Measurements from ENCODE around the gene SRRM3.
"Not testable (repeated sequence)": the region's sequence is repeated elsewhere in the genome, so short reads cannot be mapped to it uniquely, and the experiment has no call there.

Gene SRRM3

DNA sequence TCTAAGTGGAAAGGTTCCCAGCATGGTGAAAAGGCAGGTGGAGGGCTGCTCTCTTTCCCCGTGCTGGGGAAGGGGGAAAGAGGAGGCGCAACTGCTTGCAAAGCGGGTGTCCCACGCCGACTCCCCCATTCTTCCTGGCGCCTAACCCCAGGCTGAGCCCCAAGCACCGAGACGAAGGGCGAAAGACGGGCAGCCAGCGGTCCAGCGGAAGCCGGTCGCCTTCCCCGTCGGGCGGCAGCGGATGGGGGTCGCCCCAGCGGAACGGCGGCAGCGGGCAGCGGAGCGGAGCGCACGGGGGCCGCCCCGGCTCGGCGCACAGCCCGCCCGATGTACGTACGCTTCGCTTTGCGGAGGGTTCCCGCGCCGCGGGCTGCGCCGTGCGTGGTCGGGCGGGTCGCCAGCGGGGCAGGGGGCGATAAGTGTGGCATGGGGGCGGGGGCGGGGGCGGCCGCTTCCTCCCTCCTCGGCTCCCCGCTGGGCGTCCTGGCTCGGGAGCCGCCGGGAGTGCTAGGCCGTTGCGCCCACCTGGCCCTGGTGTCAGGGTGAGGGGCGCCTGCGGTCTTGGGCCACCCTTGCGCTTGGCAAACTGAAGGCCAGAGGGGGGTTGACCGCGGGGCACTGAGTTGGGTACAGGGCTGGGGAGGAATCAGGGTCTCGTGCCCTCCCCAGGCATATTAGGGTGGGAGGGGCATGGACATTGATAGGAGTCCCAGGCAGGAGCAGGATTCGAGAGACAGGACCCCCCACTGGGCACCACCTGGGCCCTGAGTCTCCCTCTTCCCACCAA, 65.6 kb downstream of the SRRM3 start:
- no peak for DNase-seq

DNA sequence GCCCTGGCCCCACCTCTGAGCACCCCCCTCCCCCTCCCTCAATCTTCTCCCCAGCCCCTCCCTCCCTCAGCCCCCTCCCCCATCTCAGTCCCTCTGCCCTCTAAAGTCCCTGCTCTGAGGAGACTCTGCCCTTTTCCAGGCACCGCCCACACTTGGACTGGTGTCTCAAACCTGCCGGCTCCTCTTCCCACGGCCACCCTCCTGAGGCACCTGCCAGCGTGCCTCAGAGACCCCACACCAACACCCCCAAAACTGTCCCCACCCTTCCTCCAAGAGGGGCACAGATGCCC, 66.1 kb downstream of the SRRM3 start:
- no peak for DNase-seq

DNA sequence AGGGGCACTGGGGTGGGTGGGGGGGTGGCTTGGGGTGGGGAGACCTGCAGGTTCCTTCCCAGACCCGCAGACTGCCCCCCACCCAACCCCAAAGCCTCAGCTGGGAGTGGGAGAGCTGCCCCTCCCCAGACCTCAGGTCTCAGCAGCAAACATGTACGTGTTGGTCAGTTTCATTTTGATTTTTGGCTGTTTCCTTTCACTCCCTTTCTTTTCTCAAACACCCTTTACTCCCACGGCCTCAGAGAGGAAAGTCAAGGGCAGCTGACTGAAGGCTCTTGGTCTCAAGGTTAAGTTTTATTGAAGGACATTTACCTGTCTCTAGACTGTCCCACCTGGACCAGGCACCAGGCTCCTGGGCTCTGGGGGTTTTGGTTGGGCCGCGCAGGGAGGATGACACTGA, 66.7 kb downstream of the SRRM3 start:
- DNase-seq: no peak

DNA sequence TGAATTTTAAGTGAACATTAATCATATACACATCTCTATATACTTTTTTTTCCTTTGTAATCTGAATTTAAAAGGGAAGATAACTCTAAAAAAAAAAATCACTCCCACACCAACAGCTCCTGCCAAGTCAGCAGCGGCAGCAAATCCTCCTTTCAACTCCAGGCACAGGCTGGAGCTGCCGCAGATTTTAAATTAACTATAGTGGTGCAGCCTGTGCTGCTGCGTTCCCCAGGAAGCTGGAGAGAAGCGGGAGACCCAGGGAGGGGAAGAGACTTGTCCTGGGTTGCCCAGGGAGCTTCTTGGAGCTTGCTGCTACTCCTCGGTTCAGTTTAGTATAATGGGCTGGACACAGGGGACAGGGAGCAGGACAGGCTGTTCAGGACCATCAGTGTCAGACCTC, 68.2 kb downstream of the SRRM3 start:
- no peak for DNase-seq

DNA sequence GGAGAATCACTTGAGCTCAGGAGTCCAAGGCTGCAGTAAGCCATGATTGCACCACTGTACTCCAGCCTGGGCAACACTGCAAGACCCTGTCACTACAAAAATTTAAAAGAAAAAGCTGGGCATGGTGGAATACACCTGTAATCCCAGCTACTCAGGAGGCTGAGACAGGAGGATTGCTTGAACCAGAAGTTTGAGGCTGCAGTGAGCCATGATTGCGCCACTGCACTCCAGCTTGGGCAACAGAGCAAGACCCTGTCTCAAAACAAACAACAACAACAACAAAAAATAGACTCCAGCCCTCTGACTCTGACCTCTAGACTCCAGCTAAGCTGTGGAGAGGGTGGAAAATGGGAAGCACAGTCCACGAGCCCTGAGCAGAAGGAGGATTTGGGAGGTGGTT, 69.7 kb downstream of the SRRM3 start:
- DNase-seq: not testable (repeated sequence)

DNA sequence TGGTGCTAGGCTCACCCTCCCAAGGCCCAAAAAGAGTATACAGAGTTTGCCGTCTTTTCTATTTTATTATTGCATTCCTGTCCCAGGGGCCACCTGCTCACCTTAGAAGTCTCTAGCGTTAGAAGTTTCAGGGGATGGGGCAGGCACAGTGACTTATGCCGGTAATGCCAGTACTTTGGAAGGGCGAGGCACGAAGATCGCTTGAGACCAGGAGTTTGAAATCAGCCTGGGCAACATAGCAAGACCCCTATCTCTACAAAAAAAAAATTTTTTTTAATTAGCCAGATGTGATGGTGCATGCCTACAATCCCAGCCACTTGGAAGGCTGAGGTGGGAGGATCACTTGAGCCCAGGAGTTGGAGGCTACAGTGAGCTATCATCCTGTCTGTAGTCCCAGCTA, 70.4 kb downstream of the SRRM3 start:
- no peak for DNase-seq

DNA sequence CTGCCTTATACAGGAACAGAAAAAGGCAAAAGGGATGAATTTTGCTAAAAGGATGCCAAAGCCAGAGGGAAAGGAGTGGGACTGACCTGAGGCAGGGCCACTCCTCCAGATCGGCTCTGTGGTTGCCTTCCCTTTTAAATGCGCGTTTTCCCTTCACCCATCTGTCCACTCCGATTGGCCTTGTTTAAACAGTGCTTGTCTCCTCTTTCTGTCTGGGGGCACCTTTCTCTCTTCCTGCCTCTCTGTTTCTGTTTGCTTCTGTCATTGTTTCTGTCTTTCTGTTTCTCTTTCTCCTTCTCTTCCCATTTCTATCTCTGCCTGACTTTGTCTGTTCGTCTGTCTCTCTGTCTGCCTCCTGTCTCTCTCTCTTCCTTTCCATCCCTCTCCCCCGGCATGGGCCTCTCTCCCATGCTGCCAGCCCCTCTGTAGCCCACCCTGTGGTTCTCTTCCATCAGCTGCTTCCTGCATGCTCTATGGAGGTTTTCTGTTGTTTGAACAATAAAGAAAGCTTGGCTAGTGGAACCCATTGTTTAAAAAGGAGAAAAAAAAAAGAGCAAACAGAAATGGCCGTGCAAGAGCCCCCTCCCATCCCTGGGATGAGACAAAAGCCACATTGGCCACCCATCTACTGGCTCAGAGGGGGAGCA, 71.3 kb downstream of the SRRM3 start:
- DNase-seq: no peak

DNA sequence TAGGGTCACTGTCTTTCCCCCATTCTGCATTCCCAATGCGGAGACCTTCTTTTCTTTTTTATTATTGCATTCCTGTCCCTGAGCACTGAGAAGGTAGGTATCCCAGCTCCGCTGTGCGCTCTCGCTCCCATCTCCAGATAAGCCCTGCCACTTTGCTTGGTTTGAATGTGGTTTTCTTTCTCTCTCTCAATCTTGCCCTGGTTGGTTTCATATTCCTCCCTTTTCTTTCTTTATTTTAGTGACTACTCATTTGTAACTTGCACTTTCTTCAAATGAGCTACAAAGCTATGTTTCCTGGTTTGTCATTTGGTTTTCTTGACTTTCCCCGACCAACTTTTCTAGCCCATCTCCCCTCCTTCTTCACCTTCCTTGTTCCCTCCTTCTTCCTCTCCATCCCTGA, 71.8 kb downstream of the SRRM3 start:
- no peak for DNase-seq

DNA sequence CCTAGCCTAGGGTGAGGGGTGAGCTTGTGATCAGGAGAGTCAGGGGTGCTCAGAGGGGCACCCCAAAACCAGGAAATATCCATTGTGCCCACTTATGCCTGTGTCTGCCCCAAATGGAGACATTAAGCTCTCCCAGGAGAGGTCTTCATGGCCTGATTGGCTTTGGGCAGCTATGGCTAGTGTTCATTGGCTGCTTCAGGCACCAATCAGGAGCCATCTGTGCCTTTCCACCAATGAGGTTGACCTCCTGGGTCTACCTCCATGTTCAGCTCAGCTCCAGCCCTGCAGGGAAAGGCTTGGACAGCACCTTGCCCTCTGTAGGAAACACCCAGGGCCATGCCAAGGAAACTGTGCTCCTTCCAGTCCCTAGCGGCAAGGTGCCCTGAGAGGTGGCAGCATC, 76.8 kb downstream of the SRRM3 start:
- DNase-seq: no peak

DNA sequence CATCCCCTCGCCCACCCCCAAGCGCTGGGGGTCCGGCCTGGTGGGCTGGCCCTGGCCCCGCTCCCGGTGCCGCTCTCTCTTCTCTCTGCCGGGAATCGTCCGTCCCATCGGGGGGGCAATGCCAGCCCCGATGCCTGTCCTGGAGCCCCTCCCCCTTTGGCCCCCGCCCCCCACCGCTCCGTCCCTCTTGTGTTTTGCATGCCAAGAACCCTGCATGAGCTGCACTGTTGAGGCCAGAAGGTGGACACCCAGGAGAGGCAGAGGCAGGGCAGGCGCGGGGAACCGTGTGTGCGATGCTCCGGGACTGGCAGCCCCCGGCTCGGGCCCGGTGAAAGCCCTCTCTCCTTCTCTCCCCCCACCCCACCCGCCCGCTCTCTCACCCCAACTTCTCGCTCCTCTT, 78.7 kb downstream of the SRRM3 start:
- no peak for DNase-seq

DNA sequence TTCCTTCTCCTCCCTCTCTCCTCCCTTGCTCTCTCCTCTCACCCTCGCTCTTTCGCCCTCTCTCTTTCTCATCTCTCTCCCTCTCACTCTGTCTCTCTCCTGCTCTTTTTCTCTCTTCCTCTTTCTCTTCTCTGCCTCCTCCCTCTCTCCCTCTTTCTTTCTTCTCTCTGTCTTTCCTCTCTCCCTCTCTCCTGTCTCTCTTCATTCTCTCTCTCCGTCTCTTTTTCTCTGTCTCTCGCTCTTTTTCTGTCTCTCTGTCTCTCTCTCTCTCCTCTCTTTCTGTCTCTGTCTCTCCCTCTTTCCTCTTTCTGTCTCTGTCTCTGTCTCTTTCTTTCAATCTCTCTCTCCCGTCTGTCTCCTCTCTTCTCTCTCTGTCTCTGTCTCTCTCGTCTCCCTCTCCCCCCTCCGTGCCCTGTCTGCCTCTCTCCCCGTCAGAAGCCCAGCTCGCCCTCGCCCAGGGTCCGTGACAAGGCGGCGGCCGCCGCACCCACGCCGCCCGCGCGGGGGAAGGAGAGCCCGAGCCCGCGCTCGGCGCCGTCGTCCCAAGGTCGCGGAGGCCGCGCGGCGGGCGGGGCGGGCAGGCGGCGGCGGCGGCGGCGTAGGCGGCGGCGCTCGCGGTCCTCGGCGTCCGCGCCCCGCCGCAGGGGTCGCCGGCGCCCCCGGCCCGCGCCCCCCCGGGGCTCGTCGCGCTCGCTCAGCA, 79.5 kb downstream of the SRRM3 start:
- DNase-seq: no peak

DNA sequence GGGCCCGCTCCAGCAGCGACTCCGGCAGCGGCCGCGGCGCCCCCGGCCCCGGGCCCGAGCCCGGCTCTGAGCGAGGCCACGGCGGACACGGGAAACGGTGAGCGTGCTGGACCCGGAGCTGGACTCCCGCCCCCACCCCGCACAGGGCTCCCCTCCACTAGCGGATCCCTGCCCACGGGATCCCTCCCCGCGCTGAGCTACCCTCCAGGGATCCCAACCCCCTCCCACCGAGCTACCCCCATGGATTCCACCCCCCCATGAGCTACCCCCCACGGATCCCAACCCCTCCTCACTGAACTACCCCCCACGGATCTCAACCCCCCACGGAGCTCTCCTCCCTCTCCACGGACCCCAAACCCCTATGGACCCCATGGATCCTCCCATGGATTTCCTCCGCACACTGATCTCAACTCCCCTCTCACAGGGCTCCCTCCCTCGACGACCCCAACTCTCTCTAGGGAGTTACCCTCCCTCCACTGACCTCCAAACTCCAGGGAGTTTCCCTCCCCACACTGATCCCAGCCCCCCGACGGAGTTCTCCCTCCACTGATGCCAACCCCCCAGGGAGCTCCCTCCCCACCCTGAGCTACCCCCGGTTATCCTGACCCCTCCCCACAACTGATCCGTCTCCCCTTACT, 80.1 kb downstream of the SRRM3 start:
- DNase-seq: no peak

DNA sequence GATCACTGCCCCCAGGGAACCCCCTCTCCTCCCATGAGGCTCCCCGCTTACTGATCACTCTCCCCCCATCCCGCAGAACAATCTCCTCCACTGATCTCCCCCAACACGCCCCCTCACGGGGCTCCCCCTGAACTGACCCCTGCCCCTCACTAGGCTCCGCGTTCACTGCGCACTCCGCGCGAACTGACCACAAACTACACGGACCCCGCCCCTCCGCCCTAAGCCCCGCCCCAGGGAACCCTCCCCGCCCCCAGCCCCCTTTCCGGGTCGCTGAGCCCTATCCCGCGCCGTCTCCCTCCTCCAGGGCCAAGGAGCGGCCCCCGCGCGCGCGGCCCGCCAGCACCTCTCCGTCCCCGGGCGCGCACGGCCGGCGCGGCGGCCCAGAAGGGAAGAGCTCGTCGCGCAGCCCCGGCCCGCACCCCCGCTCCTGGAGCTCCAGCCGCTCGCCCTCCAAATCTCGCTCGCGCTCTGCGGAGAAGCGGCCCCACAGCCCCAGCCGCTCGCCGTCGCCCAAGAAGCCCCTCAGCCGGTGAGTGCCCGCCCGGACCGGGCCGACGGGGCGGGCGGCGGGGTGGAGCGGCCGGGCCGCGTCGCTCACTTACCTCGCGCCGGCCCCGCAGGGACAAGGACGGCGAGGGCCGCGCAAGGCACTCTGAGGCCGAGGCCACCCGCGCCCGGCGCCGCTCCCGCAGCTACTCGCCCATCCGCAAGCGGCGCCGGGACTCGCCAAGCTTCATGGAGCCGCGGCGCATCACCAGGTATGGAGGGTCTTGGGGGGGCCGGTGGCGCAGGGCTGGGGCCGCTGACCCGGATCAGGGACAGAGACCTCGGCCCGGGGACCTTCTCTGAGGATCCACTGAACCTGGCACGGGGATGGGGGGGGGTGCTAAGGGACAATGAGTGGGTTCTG, 80.9 kb downstream of the SRRM3 start:
- DNase-seq: peak in 2 of 6 experiments; percentile 13 to 25

DNA sequence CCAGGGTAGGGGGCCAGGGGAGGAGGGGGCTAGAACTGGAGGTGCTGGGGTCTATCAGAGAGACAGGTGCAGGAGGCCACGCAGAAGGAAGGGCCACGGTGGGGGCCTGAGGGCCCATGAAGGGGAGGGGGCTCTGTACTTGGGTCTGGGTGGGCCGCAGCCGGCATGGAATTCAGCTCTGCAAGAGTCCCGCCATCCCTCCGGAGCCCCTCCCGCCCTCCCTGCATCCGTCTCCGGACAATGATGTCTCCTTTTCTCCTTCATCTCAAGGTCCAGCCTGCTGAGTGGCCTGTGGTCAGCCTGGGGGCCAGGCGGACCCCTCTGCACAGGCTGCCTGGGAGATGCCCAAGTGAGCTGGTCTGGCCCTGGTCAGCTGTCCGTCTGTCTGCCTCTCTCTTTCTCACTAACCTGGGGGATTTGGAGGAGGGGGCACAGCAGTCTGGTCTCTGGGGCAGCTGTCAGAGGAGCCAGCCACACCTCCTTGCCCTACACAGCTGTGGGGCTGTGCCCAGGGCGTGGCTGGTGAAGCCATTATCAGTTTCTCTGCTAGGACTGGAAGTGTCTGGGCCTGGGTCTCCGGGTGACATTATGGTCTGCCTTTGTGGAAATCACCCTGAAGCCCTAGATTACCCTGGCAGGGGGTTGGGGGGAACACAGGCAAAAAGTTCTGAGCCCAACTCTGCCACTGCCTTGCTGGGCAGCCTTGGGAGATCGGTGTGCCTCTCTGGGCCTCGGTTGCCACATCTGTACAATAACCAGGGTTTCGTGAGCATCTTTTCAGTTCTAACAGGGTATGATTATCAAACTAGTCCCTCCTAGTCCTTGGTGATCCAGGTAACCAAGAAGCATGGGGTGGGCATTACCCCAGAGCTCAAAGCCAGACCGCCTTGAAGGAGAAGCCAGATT, 81.8 kb downstream of the SRRM3 start:
- DNase-seq: no peak

DNA sequence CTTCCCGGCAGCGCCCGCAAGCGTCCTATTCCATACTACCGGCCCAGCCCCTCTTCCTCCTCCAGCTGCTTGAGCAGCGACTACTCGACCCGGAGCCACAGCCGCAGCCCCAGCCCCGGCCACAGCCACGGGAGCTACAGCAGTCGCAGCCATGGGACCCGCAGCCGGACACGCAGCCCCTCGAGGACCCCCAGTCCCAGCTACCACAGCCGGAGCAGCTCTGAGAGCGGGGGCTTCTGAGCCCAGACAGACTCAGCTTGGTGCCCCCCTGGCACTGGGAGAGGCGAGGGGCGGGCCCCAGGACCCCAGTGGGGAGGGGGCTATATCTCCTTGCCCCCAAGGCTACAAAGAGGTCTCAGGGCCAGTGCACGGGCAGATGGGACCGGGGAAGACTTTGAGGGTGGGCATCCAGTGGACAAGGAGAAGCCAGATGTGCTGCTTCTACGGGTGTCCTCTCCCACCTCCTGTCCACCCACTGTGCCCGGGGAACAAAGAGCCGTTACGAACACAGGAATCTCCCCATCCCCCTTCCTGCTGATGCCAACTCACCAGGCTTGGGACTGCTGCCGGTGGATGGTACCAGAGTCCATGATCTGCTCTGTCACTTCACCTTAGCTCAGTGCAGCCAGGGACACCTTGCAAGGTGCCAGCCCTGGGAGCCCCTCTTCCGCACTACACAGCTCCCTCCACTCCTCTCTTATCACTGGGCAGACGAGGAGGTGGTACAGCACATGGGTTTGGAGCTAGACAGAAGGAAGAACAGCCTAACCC, 84.1 kb downstream of the SRRM3 start:
- DNase-seq: no peak

DNA sequence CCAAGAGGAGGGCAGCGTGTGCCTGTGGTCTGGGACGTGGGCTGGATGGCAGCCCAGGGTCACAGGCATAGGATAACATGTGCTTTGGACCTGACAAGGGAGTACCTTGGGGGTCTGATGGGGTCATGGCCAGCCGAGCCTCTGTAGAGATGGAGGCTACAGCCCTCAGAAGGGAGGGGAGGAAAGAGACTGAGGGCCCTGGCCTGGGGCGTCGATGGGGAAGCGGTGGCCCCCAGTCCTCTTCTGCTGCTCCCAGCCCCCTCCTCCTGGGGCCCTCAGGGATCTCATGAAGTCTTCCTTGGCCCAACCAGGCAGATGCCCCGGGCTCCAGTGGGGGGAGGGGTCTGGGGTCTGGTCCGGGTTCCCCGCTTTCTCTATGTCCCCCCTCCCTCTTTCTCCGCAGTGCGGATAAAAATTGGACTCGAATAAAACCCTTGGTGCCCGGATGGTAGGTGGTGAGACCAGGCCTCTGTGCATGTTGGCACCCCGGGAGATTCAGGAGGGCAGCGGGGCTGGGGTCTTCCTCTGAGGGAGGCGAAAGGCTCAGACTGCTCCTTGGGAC, 85.2 kb downstream of the SRRM3 start:
- no peak for DNase-seq

DNA sequence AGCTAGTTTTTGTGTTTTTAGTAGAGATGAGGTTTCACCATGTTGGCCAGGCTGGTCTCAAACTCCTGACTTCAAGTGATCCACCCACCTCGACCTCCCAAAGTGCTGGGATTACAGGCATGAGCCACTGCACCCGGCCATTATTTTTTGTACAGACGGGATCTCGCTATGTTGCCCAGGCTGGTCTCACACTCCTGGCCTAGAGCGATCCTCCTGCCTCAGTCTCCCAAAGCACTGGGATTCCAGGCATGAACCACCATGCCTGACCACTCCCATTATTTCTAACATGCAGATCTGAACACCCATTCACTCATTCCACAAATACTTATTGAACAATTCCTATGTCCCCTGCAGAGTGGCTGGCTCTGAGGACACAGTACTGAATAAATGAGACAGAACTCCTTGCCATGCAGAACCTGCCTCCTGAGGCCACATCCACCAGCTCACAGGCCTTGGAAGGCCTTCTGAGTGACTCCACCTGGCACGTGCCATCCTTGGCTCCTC, 89.2 kb downstream of the SRRM3 start:
- not testable (repeated sequence) for DNase-seq

DNA sequence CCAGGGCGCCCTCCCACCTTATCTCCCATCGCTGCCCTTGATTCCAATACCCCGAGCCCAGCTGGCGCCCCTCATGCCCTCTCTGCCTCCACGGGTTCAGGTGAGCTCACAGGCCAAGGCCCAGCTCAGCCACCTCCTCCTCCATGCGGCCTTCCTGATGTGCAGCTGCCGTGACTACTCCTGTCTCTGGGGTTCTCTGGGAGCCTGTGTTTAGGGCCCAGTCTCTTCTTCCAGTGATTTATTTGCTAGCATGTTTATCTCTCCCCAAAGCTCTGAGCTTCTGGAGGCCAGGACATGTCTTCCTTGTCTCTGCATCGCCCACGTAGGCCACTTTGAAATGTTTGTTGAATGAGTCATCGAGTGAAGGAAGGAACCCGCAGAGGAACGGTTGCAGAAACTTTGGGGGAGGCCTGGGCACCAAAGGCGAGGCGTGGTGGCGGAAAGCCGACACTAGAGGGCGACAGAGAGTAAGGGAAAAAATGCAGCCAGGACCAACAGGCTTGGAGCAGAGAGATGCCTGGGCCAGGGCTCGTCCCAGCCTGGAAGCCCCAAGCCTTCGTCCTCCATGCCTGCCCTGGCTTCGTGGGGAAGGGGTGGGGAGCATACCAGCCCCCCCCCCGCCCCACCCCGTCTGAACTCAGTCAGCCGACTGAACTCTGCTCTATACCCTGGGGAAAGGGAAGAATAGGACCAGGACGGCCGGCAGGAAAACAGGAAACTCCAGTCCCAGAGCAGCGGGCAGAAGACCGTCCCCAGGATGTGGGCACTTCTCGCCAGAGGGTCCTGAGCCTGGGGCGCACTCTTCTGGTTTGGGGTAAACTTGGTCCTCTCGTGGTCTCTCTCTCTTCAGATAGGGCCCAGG, 89.9 kb downstream of the SRRM3 start:
- peak; percentile 42 to 86 (median 74) for DNase-seq

DNA sequence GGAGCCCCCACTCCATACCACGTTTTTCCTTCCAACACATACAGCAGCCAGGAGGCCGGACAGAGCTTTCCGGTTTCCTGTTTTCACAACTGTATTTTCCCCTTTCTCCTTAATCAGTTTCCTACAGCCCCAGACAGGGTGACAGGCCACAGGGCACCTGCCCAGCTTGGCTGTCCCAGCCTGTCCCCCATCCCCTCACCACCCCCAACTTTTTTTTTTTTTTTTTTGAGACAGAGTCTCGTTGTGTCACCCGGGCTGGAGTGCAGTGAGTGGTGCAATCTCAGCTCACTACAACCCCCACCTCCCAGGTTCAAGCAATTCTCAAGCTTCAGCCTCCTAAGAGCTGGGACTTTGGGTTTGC, 90.5 kb downstream of the SRRM3 start:
- no peak for DNase-seq

All from stimulated activated naive CD4-positive, alpha-beta T cell (primary cell).